ENCODE measurements around the gene RABAC1.

Gene RABAC1

GRCh38 chr19:41926028-41926762, 32.9 kb downstream of the RABAC1 start:
- no peak overlapping the region for H3K27ac ChIP-seq
- TF ChIP-seq CTCF (conservative IDR thresholded peaks at IDR 0.05), result no peak

- no peak overlapping the region for H3K27ac ChIP-seq
- TF ChIP-seq CTCF (conservative IDR thresholded peaks at IDR 0.05), result no peak
Measured at GRCh38 chr19:41925208-41926003, 33.7 kb downstream of the RABAC1 start.

- TF ChIP-seq CTCF (conservative IDR thresholded peaks at IDR 0.05), result no peak
- no peak overlapping the region for H3K27ac ChIP-seq
Measured at GRCh38 chr19:41924151-41925145, 34.7 kb downstream of the RABAC1 start.

GRCh38 chr19:41923045-41923788, 35.9 kb downstream of the RABAC1 start:
- no peak overlapping the region for H3K27ac ChIP-seq
- TF ChIP-seq CTCF (conservative IDR thresholded peaks at IDR 0.05), result no peak

GRCh38 chr19:41922585-41922984, 36.5 kb downstream of the RABAC1 start:
- H3K27ac ChIP-seq, result no peak overlapping the region
- TF ChIP-seq CTCF (conservative IDR thresholded peaks at IDR 0.05), result no peak

GRCh38 chr19:41921577-41922576, 37.2 kb downstream of the RABAC1 start:
- TF ChIP-seq CTCF (conservative IDR thresholded peaks at IDR 0.05), result no peak
- H3K27ac ChIP-seq, result no peak overlapping the region
